Keratinocyte (primary cell): ENCODE data around the gene OTUD4.

Experiments used
- EZH2 ChIP-seq: IDR thresholded peaks from one replicate; pipeline ENCODE4 v1.6.1; 2012; ENCODE audit warnings: inconsistent platforms, mild to moderate bottlenecking, low read length, moderate library complexity
- TF ChIP-seq, protein P1 (sequence below), 3 experiments: IDR thresholded peaks in 1 of 3; conservative IDR thresholded peaks in 1 of 3; optimal IDR thresholded peaks in 1 of 3; 2 replicates in 2 of 3; 3 replicates in 1 of 3; pipeline versions ENCODE3 to v1.5.1; 2011; ENCODE audit warnings: low read length in 3 of 3, mild to moderate bottlenecking in 3 of 3, moderate library complexity in 2 of 3, control low read depth in 1 of 3, inconsistent platforms in 1 of 3; ENCODE audit not compliant: insufficient read depth in 2 of 3; ENCODE audit errors: extremely low read depth in 1 of 3

DNA sequence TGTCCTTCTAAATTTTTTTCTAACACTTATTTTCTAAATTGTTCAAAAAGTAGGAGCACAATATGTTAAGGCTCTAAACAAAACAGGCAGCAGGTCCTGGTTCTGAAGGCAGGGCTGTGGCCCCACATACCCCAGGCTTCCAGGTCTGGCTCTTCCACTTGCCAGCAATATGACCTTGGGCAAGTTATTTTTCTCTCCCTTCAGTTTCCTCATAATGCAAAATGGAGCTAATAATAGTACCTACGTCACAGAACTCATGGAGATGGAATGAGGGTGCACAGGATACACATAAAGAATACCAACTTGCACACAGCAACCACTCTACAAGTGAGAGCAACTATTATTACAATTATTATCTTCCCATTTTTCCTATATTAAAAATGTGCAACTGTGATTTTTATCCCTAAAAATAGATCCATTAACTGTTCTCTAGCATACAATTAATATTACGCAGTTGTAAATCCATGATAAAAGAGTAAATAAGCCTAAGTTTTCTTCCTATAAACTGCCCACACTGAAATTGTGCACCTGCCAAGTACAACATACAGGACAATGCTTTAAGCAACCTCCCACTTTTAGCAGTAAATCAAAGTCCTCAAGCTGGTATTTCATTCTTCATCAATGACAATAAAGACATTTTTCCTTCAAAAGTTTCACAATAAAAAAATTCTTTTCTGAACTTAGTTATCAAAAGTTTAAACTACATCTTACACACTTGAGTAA is 27.0 kb downstream of the OTUD4 start:
- TF ChIP-seq, protein P1, sequence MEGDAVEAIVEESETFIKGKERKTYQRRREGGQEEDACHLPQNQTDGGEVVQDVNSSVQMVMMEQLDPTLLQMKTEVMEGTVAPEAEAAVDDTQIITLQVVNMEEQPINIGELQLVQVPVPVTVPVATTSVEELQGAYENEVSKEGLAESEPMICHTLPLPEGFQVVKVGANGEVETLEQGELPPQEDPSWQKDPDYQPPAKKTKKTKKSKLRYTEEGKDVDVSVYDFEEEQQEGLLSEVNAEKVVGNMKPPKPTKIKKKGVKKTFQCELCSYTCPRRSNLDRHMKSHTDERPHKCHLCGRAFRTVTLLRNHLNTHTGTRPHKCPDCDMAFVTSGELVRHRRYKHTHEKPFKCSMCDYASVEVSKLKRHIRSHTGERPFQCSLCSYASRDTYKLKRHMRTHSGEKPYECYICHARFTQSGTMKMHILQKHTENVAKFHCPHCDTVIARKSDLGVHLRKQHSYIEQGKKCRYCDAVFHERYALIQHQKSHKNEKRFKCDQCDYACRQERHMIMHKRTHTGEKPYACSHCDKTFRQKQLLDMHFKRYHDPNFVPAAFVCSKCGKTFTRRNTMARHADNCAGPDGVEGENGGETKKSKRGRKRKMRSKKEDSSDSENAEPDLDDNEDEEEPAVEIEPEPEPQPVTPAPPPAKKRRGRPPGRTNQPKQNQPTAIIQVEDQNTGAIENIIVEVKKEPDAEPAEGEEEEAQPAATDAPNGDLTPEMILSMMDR (optimal IDR thresholded peaks at IDR 0.05 in 1 of 3, IDR thresholded peaks at IDR 0.05 in 1 of 3, conservative IDR thresholded peaks at IDR 0.05 in 1 of 3; ENCODE audit: extremely low read depth in 1 of 3, insufficient read depth in 2 of 3, low read length in 3 of 3): no peak
- TF ChIP-seq EZH2: no peak
